ENCODE results near the gene MAP1LC3A.

The MAP1LC3A gene

DNA sequence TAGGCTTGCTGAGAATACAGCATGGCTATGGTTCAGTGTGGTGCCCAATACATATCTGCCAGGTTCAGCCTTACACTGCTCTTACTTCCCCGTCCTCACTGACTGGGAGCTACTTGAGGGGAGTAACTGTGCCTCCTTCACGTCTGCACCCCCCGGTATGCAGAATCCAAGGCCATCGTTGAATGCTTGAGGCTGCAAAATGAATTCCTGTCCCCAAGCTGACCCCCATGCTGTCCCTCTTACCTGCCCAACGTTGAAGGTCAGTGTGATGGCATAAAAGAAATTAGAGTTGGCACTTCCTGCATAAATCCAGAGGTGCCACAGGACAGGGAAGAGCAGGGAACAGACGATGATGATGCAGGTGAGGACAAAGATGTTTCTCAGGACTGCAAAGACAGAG, 16.3 kb downstream of the MAP1LC3A start:
- no peak for DNase-seq (ENCODE audit: low read depth in 2 of 2, low spot score in 1 of 2)

DNA sequence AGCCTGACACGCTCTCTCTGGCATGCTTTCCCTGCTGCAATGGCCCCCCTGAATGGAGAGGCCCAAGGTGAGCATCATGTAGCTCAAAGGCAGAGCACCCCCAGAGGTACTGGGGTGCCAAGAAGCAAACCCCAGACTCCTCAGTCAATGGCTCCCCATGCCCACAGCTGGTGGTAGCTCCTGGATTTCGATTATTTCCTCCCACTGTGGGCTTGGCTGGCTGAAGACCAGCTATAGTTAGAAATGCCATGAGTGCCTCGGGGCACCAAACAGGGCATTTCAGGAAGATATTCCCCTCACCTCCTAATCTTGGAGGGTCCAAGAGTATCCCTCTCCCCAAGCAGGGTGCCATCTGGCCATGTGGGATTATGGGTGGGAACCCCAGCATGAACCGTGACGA, 16.8 kb downstream of the MAP1LC3A start:
- no peak for DNase-seq (ENCODE audit: low read depth in 2 of 2, low spot score in 1 of 2)

DNA sequence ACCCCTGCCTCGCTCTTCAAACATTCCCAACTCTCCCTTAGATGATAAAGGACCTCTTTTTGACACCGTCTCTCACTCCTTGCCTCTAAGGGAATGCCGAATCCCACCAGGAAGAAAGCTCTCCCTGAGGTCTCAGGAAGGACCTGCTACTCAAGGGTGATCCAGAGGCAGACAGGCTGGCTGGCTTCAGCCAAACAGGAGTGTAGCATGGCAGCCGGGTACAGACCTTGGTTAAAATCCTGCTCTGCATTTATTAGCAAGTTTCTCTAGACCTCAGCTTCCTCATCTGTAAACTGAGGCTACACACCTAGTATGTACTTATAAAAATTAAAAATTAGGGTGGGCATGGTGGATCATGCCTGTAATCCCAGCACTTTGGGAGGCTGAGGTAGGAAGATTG, 17.2 kb downstream of the MAP1LC3A start:
- no peak for DNase-seq (ENCODE audit: low read depth in 2 of 2, low spot score in 1 of 2)

DNA sequence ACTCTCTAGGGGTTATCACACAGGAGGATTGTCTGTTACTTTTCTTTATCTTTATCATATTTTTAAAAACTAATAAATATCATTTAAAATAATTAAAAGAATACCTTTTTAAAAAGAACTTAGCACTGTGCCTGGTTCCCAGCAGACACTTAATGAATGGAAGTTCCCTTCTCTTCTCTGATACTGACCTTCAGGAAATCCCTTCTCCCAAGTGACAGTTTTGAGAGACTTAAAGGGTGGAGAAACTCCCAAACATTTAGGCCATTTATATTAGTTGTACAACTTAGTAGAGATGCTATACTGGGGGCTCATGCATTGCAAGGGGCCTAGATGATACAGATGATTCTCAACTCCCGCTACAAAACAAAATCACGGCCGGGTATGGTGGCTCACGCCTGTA, 18.5 kb downstream of the MAP1LC3A start:
- no peak for DNase-seq (ENCODE audit: low read depth in 2 of 2, low spot score in 1 of 2)

DNA sequence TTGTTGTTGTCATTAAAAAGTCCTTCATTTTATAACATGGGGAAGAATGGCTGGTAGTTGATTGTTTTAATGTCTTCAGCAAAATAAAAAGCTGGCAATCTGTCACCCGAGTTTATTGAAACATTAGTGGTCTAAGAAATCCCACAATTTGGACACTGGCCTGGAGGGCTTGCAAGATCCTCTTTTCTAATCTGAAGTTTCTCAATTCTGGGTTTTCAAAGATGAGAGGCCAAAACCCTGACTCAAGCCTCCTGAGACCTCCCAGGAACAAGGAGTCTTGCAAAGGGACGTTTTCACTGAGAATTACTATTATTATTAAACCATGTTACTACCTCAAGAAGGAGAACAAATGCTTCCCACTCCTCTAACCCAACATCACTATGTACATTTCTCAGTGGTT, 19.5 kb downstream of the MAP1LC3A start:
- DNase-seq (ENCODE audit: low read depth in 2 of 2, low spot score in 1 of 2) = no peak

DNA sequence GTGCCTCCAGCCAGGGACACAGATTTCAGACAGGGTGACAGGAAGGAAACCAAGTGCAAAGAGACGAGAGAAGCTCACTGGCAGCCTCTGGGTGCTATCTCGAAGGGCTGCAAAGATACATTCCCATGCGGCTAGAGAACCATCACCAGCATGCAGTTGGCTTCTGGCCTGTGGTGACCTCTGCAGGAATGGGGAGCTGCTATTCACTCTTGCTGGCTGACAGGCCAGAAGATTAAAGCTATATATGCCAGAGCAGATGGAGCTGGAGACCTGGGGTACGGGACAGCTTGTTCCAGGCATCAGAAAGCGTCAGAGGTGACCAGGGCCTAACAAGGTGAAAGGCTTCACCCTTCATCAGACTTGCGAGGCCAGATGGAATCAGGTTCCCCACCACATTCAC, 20.0 kb downstream of the MAP1LC3A start:
- DNase-seq (ENCODE audit: low read depth in 2 of 2, low spot score in 1 of 2) = no peak

DNA sequence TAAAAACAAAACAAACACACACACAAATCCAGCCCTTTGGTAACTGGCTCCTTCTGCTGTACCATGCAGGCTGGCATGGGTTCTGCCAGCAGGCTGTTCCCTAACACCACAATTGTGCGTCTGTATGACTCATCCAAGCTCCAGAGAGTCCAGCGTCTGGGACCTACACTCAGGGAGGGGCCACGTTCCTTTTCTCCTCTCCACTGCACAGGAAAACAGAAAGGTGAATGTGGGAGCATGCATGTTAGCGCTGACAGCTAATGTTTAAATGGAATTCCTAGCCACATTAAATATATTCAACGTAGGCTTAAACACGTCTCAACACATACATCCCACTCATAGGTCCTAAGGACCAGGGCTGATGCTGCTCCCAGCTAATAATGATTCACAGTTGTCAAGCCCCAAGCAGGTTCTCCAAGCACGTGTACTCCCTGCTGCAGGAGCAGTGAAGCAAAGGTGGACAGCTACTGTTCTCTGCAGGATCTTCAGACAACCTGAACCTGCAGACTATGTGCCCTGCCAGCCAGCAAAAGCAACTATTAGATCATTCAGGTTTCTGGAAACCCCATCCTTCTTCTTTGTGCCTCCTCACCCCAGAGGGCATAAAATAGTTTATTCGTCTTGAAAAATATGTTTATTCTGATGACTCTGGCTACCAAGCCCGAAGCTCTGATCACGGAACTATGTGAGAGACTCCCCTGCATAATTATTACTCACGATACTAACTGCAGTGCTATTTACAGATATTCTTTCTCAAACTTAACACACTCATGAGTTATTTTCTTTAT, 20.9 kb downstream of the MAP1LC3A start:
- DNase-seq (ENCODE audit: low read depth in 2 of 2, low spot score in 1 of 2) = no peak

DNA sequence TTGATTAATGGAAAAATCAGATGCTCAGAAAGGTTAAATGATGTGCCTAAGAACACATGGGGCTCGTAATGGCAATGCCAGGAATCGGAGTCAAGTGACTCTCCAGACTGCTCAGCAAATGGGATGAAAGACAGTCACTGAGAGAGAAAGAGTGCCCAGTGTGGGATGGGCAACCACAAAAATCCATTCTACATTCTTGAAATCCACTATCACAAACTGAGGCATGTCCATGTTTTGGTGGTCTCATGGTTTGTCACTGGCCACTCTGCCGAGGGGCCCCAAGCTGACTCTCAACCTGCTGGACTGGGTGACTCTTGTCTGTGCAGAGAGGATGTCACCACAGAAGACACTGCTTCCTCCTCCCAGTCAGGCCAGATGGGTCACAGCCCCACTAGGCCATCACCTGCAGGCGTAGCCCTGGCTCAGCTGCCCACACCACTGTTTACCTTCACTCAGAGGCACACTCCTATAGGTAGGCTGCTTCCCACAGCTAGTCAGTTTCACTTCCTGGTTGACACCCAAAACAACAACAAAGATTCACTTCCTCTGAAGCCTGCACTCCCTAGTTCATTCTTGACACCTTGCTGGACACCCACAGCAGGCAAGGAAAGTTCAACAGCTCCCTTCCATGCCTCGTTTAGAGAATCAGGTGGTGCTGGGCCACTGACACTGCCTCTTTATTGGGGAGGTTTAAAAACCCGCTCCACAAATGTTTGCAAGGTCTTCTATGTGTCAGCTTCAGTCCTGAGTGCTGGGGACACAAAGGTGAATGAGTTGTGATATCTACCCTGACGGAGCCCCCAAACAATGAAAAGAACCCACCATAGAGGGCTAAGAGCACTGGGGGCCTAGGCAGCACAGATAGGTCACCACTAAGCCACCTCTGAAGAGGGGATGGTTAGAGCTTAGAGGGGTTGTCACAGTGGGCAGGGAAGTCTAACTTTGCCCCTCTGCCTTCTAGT, 21.7 kb downstream of the MAP1LC3A start:
- DNase-seq (ENCODE audit: low read depth in 2 of 2, low spot score in 1 of 2) = no peak

DNA sequence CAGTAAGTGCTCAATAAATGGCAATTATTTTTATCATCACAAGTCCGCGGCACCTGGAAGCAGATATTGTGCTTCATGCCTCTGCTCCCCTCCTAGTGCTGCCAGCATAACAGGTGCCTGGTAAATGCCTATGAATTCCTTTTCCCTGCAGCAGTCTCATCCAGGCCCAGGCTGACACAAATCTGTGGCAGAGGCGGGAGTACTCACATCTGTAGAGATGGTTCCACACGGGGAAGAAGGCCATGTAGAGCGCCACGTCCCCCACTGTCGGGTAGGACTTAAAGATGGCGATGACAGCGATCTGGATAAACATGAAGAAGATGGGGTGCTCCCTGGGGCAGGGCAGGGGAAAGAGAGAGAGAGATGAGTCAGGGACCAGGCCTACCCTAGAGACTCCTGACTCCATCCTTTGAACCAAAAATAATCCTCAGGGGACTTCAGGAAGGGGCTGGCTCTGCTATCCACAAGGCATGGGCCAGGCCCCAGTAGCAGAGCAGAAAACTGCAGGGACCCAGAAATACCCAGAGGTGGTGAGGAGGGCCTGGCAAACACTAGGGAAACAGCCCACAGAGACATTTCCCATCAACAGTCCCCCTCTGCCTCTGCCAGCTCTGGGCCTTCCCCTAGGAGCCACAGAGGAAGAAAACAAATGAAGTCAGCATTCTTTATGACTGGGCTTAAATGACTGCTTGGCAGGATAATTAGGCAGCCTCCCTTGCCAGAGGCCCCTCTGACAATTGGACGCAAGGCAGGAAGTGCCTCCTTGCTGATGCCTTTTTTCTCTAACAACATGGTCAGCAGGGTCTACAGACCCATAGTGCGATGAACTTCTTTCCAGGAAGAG, 23.0 kb downstream of the MAP1LC3A start:
- DNase-seq (ENCODE audit: low read depth in 2 of 2, low spot score in 1 of 2) = no peak

DNA sequence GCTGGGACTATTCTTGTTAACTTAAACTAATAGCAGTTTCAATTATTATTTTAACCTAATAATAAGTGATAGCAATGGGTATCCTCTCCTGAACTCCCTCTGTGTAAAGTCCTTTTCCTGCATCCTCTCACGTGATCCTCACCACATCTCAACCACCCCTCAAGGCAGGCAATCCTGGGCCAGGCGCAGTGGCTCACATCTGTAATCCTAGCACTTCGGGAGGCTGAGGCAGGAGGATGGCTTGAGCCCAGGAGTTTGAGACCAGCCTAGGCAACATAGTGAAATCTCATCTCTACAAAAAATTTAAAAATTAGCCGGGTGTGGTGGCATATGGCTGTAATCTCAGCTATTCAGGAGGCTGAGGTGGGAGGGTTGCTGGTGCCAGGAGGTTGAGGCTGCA, 23.7 kb downstream of the MAP1LC3A start:
- no peak for DNase-seq (ENCODE audit: low read depth in 2 of 2, low spot score in 1 of 2)

DNA sequence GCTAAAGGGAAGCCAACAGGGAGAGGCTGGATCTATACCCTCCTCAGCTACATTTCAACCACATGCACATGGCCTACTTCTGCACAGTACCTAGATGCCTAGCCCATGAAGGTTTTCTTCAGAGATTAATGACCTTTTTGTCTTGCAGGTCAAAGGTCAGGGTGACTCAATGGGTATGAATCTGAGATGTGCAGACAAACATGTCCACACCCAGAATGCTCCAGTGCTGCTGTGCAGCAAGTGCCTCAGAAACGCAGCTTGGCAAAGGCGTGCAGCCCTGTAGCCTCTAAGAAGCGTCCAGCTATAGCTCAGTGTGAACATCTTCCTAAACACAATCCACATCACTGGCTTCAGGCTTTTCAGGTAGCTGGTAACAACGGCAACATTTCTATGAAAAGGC, 24.4 kb downstream of the MAP1LC3A start:
- no peak for DNase-seq (ENCODE audit: low read depth in 2 of 2, low spot score in 1 of 2)

DNA sequence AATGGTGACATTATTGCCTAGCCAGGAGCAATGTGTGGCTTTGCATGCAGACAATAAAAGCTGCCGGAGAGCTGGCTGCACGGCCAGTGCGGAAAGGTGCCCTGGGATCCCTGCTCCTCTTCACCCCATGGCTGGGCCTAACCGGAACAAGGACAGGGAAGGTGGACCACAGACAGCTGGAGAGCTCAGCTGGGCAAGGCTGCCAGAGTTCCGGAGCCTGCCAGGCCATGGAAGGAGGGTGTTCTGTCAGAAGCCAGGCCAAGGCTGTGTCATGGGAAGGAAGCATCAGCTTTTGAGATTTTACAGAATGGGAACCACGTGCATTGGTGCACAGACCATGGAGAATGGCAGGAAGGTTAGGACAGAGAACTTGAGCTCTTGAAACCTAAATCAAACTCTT, 25.0 kb downstream of the MAP1LC3A start:
- no peak for DNase-seq (ENCODE audit: low read depth in 2 of 2, low spot score in 1 of 2)

DNA sequence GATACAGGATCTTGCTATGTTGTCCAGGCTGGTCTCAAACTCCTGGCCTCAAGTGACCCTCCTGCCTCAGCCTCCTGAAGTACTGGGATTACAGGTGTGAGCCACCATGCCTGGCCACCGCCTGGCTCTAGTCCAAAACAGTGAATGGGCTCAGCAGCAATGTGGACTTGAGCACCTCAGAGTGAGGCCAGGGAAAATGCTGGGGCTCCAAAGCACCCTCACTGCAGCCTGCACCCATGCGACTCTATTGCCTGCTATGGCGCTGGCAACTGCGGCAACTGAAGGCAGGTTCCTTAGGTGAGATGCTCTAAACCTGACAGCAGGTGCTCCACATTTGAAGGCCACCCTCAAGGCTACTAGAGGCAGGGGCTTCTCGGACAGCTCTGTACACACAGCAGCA, 26.5 kb downstream of the MAP1LC3A start:
- no peak for DNase-seq (ENCODE audit: low read depth in 2 of 2, low spot score in 1 of 2)

DNA sequence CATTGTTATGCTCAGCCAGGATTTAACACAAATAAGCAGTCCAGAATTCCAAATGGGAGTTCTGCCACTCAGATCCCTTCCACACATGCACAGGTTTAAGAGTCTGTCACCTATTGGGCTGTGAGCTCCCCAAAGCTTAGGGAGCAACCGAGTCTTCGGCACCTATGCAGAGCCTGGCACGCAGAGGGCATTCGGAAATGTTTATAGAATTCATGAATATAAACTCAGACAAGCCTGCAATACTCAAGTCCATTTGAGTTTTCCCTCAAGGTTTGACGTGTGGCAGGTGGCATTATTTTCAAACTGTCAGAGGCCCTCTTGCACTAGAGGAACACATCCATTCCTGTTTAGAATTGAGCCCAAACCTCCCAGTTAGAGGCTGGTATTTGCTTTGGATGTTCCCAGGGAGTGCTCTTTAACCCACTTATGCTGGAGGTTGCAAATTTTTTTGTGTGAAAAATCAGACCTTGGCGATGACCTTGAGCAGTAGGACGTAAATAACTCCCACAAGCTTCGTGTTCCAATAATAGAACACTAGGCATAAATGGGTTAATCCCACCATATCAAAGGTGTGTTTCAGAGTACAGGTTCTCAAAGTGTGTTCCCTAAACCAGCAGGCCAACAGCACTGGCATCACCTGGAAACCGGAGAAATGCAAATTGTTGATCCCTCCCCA, 28.1 kb downstream of the MAP1LC3A start:
- no peak for DNase-seq (ENCODE audit: low read depth in 2 of 2, low spot score in 1 of 2)

DNA sequence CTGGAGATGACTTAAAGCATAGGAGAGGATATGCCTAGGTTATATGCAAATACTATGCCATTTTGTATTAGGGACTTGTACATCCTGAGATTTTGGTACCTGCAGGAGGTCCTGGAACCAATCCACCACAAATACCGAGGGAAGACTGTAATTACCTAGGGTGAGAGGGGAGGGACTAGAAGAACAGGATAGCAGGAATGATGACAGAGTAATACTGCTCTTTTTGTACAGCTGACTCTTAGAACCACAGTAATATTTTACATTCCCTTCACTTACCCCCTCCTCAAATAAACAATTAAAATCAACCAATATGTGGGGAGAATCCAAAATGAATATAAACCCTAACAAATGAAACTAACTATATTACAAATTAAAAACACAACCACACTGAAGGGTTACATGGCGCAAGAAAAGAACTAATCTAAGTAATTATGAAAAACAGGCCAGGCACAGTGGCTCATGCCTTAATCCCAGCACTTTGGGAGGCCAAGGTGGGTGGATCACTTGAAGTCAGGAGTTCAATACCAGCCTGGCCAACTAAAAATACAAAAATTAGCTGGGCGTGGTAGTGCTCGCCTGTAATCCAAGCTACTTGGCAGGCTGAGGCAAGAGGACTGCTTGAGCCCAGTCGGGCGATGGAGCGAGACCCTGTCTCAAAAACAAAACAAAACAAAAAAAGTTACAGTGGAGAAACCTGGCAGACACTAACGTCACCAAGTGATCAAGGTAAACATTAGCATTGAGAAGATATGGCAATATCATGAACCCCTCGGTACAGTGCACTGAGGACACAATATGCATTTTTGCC, 37.1 kb downstream of the MAP1LC3A start:
- DNase-seq (ENCODE audit: low read depth in 2 of 2, low spot score in 1 of 2) = no peak

DNA sequence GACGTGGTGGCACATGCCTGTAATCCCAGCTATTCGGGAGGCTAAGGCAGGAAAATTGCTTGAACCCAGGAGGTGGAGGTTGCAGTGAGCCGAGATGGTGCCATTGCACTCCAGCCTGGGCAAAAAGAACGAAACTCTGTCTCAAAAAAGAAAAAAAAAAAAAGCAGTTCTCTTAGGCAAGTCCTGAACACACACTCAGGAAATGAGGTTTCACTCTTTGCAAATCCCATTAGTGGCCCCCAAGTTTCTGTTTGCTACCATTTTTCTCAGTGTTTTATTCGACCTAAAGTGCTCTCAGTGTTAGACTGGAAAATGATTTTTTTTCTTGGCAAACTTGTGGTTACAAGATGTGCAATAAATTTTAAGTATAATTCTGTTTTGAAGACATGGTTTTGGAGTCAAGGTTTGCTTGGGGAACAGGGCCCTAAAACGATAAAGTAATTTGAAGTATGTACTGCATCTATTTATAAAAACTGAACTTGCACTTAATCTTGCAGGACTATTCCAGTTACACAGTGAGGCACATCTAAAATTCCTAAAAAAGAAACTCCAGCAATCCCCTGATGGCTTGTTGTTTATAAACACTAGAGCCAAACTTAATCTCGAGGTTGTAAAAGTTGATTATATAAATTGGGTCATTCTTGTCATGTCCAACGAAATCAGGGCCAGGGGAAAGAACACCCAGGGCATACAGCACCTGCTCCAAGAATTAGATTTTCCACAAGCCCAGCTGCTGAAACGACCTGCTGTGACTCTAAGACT, 42.6 kb downstream of the MAP1LC3A start:
- DNase-seq (ENCODE audit: low read depth in 2 of 2, low spot score in 1 of 2) = no peak

DNA sequence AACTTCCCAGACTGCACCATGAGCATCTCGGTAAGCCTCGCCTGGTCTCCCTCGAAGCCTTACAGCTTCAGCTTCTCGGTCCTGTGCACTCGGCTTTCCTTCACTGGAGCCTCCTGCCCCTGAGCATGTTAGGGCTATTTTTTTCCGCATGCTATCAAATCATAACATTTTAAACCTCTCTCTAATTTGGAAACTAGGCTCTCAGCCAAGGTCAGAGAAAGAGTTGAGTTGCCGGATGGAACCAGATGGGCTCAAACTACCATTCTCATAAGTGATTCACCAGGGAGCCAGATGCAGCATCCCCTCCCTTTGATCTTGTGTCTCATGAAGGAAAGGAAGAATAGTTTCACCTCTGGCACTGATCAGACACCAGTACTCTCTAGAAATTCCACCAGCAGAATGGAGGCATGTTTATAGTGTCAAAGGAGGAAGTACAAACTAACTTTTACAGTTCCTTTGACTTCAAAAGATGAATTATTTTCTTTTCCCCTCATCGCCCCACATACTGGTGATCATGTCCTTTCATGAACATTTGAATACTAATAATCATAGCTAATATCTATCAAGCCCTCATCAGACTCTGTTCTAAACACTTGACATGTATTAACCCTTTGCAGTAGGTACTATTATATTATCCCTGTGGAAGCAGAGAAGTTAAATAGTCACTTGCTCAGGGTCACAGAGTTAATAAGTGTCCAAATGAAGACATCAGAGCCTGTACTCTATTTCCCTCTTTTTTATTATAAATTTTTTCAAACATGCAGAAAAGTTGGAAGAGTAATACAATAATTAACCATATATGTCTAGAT, 46.7 kb downstream of the MAP1LC3A start:
- DNase-seq (ENCODE audit: low read depth in 2 of 2, low spot score in 1 of 2) = no peak

DNA sequence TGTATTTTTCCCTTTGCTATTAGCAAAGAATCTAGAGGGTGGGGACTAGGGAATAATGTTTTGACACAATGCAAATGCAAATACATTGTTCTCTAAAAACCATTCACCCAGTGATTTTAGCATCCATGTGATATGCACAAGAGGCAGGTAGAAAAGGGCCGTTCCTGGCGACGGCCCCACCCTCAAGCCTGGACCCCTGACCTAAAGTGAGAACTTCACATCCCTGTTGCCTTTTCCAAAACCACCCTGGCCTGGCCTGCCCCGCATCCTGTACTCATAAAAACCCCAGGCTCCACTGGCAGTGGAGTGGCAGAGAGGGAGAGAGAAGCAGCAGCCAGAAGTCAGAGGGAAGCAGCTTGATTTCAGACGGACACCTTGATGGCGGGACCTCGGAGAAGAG, 48.5 kb downstream of the MAP1LC3A start:
- DNase-seq (ENCODE audit: low read depth in 2 of 2, low spot score in 1 of 2) = no peak

All from stimulated activated CD8-positive, alpha-beta memory T cell treated with anti-CD3 and anti-CD28 coated beads, Interleukin-4, amount 100 ng/mL, for 4 hours (primary cell).